GM12891 (cell line): ENCODE data around the gene CDC42EP3.

ENCODE experiments used
- PAX5 ChIP-seq: IDR thresholded peaks from 2 replicates; pipeline ENCODE4 v1.6.1; 2011; ENCODE audit warnings: low read length, moderate library complexity, mild to moderate bottlenecking; ENCODE audit not compliant: insufficient read depth, severe bottlenecking
- POLR2A ChIP-seq: IDR thresholded peaks from 2 replicates; pipeline ENCODE4 v1.6.1; 2011; ENCODE audit warnings: low read depth, low read length, control low read depth
- POLR2AphosphoS5 ChIP-seq: IDR thresholded peaks from 2 replicates; pipeline ENCODE4 v1.6.1; 2011; ENCODE audit warnings: low read depth, low read length, control low read depth
- POU2F2 ChIP-seq: IDR thresholded peaks from 2 replicates; pipeline ENCODE4 v1.6.1; 2011; ENCODE audit warnings: low read depth, mild to moderate bottlenecking, control low read depth, low read length, moderate library complexity
- SPI1 ChIP-seq: IDR thresholded peaks from 2 replicates; pipeline ENCODE4 v1.6.1; 2011; ENCODE audit warnings: low read depth, low read length, control low read depth
- TAF1 ChIP-seq: IDR thresholded peaks from 2 replicates; pipeline ENCODE4 v1.6.1; 2011; ENCODE audit warnings: low read depth, low read length, control low read depth

- TF ChIP-seq POLR2A, result no peak
- TF ChIP-seq TAF1, result no peak
- no peak for TF ChIP-seq POLR2AphosphoS5
- TF ChIP-seq SPI1, result peak; percentile 80
- no peak for TF ChIP-seq PAX5
- no peak for TF ChIP-seq POU2F2
Measured at GRCh38 chr2:37622450-37623100, 48.9 kb downstream of the CDC42EP3 start.
